Glutamatergic neuron (in vitro differentiated cells): ENCODE results near the gene GPHA2. TPM values are rescaled to one million over a fixed set of nuclear protein-coding genes. Genes with fewer than 3 reads are reported as not detected.

Source experiments
- DNase-seq: peaks from one replicate; pipeline ENCODE4 v3.0.0; 2022
- H3K27ac Mint-ChIP-seq: one replicate; pipeline ENCODE4 v1.8.0; 2020; ENCODE audit warnings: mild to moderate bottlenecking, mixed read lengths, inconsistent platforms; ENCODE audit not compliant: unreplicated experiment
- H3K27me3 Mint-ChIP-seq: one replicate; pipeline ENCODE4 v1.8.0; 2020; ENCODE audit warnings: mild to moderate bottlenecking, moderate library complexity, mixed read lengths, inconsistent platforms; ENCODE audit not compliant: unreplicated experiment
- H3K36me3 Mint-ChIP-seq: one replicate; pipeline ENCODE4 v1.8.0; 2020; ENCODE audit warnings: mild to moderate bottlenecking, mixed read lengths, inconsistent platforms; ENCODE audit not compliant: unreplicated experiment
- H3K4me1 Mint-ChIP-seq: one replicate; pipeline ENCODE4 v1.8.0; 2020; ENCODE audit warnings: mild to moderate bottlenecking, low read depth, mixed read lengths, inconsistent platforms; ENCODE audit not compliant: unreplicated experiment
- H3K4me3 Mint-ChIP-seq: one replicate; pipeline ENCODE4 v1.8.0; 2020; ENCODE audit warnings: mild to moderate bottlenecking, mixed read lengths, inconsistent platforms; ENCODE audit not compliant: unreplicated experiment
- H3K9me3 Mint-ChIP-seq: one replicate; pipeline ENCODE4 v1.8.0; 2020; ENCODE audit warnings: mild to moderate bottlenecking, moderate library complexity, mixed read lengths, inconsistent platforms; ENCODE audit not compliant: unreplicated experiment
- CTCF ChIP-seq: fragments of 200-600 bp; sonication (generic); IDR thresholded peaks from one replicate; pipeline ENCODE4 v1.5.0; 2021; ENCODE audit not compliant: partially characterized antibody, unreplicated experiment
- total RNA-seq: library from RNA; stranded (reverse); fragmentation: NEBNext Ultra II Directional; extraction: Animal tissue kit (Norgen Biotek cat#: 25700); gene quantifications from one replicate; pipeline ENCODE4 v1.2.1, GENCODE V29; 2021; ENCODE audit not compliant: unreplicated experiment

Gene GPHA2
- total RNA-seq, 1 donor from 2014 or later, result not detected

DNA sequence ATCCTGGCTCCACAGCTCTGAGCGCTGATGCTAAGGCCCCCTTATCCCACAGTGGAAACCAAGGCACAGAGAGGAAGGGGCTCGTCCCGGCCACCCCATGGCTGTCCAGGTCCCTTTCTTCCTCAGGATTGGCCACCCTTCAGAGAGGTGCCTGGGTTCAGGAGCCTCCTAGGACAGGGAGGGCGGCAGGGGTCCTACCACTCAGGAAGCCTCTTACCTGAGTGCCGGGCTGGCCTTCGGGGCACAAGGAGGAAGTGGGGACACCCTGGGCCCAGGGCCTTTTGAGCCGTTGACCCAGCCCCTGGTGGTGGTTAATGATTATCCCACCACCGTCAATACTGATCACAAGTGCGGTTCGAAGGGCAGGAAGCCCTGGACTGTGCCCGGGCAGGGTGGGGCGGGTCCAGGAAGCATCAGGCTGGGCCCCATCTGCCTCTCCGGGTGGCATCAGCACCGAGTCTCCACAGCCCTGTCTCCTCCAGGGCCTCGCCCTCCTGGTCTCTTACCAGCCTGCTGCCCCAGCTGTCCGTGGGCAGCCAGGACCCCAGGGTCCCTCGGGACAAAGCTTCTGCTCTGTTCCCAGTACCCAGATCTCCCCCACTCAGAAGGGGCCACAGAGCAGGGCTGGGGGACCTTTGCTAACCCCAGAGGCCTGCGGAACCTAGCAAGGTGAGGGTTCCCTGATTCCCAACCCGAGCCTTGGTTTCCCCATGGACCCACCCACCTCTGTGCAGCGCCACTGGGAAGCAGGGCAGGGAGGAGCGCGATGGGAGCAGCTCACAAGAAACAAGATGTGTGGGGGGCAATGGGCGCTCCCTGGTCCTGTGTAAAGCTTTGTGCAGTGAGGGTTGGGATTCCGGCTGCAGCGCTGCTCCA lies 42.3 kb downstream of the GPHA2 start:
- Mint-ChIP-seq H3K9me3 (peaks cover 1% of the 10 kb centered on the region), H3K4me3 (no peak overlapping the region), H3K27me3 (peaks cover 2% of the 10 kb centered on the region), H3K4me1 (peaks cover 17% of the 10 kb centered on the region), H3K36me3 (no peaks in the 10 kb centered on the region), H3K27ac (no peak overlapping the region)
- TF ChIP-seq CTCF, result no peak
- no peak for DNase-seq

GRCh38 chr11:64892838-64893193 lies 42.9 kb downstream of the GPHA2 start:
- H3K4me1 Mint-ChIP-seq, result peaks cover 19% of the 10 kb centered on the region
- no peak for TF ChIP-seq CTCF
- no peak overlapping the region for H3K27ac Mint-ChIP-seq
- DNase-seq, result no peak
- no peaks in the 10 kb centered on the region for H3K36me3 Mint-ChIP-seq
- no peak overlapping the region for H3K4me3 Mint-ChIP-seq
- no peaks in the 10 kb centered on the region for H3K9me3 Mint-ChIP-seq
- peaks cover 2% of the 10 kb centered on the region for H3K27me3 Mint-ChIP-seq

DNA sequence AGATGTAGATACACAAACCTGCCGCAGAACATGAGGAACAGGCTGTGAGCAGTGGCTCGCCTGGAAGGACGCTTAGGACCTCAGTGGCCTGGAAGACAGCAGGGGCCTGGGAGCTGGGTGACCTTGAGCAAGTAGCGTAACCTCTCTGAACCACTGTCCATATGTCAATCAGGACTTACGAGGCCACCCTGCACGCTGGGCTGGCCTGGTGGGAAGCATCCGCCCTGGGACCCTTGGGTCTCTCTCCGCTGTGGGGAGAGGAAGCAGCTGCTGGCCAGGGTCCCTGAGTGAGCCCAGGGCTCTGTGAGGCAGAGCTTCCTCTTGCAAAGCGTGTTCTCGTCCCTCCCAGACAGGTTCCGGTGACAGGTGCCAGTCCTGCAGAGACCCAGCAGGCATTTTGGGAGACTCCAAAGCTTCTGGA lies 43.3 kb downstream of the GPHA2 start:
- peaks cover 2% of the 10 kb centered on the region for H3K27me3 Mint-ChIP-seq
- no peaks in the 10 kb centered on the region for H3K9me3 Mint-ChIP-seq
- H3K4me3 Mint-ChIP-seq, result no peak overlapping the region
- peaks cover 21% of the 10 kb centered on the region for H3K4me1 Mint-ChIP-seq
- no peak for DNase-seq
- peak overlapping the region; percentile 24 for H3K27ac Mint-ChIP-seq
- TF ChIP-seq CTCF, result no peak
- no peaks in the 10 kb centered on the region for H3K36me3 Mint-ChIP-seq

GRCh38 chr11:64891880-64892279 lies 43.8 kb downstream of the GPHA2 start:
- TF ChIP-seq CTCF, result no peak
- Mint-ChIP-seq H3K27ac (peak overlapping the region; percentile 24), H3K4me1 (peaks cover 23% of the 10 kb centered on the region), H3K9me3 (no peaks in the 10 kb centered on the region), H3K4me3 (peak overlapping the region; percentile 10), H3K36me3 (no peaks in the 10 kb centered on the region), H3K27me3 (peaks cover 2% of the 10 kb centered on the region)
- DNase-seq, result no peak

- H3K36me3 Mint-ChIP-seq, result no peaks in the 10 kb centered on the region
- H3K9me3 Mint-ChIP-seq, result no peaks in the 10 kb centered on the region
- peaks cover 23% of the 10 kb centered on the region for H3K4me1 Mint-ChIP-seq
- peaks cover 2% of the 10 kb centered on the region for H3K27me3 Mint-ChIP-seq
- DNase-seq, result no peak
- no peak for TF ChIP-seq CTCF
- H3K27ac Mint-ChIP-seq, result no peak overlapping the region
- peak overlapping the region; percentile 10 for H3K4me3 Mint-ChIP-seq
These were observed 44.4 kb downstream of the GPHA2 start for GRCh38 chr11:64891215-64891848.
